H1 (cell line): Measurements from ENCODE around the gene PTCH1. TPM values are rescaled to one million over a fixed set of nuclear protein-coding genes. Genes with fewer than 3 reads are reported as not detected.

ENCODE experiments used
- CTCF ChIA-PET: fragments of 300-600 bp; sonication (Branson Sonifier 250); formaldehyde crosslinking; loops from one replicate; lab custom pipeline; 2021; ENCODE audit not compliant: partially characterized antibody; lab: Charles Lee
- POLR2A ChIA-PET: fragments of 300-600 bp; sonication (Branson Sonifier 250); formaldehyde crosslinking; loops from one replicate; lab custom pipeline; 2021; ENCODE audit warnings: inconsistent platforms; ENCODE audit not compliant: partially characterized antibody; lab: Charles Lee
- DNase-seq, 2 experiments: peaks; one replicate each; pipeline versions ENCODE4 v3.0.0 to v3.0.0-alpha.2; 2010 to 2022; ENCODE audit warnings: low spot score in 2 of 2, low read depth in 1 of 2, mixed read lengths in 1 of 2
- FAIRE-seq: peaks from 2 replicates; lab custom pipeline; 2011; peaks lifted over from hg19 to GRCh38; lab: Jason Lieb, UNC
- H2AFZ ChIP-seq: 2 replicates; pipeline ENCODE4 v1.8.1; 2012; ENCODE audit warnings: low read length, inconsistent platforms
- H2AK5ac ChIP-seq: 2 replicates; pipeline ENCODE4 v1.6.1; 2013; ENCODE audit warnings: low read depth, low read length
- H2BK120ac ChIP-seq: replicated peaks from 2 replicates; pipeline ENCODE3; 2013; ENCODE audit warnings: low read depth, low read length, inconsistent platforms
- H2BK12ac ChIP-seq: 2 replicates; pipeline ENCODE4 v1.6.1; 2013; ENCODE audit warnings: low read depth, low read length
- H2BK15ac ChIP-seq: 2 replicates; pipeline ENCODE4 v1.6.1; 2013; ENCODE audit warnings: low read length
- H2BK20ac ChIP-seq: 2 replicates; pipeline ENCODE4 v1.6.1; 2013; ENCODE audit warnings: low read length
- H2BK5ac ChIP-seq: 2 replicates; pipeline ENCODE4 v1.6.1; 2013; ENCODE audit warnings: low read depth, low read length
- H3K14ac ChIP-seq: 2 replicates; pipeline ENCODE4 v1.6.1; 2013; ENCODE audit warnings: inconsistent platforms; ENCODE audit not compliant: insufficient read length
- H3K18ac ChIP-seq: 2 replicates; pipeline ENCODE4 v1.6.1; 2013; ENCODE audit warnings: low read length; ENCODE audit errors: extremely low read depth
- H3K23ac ChIP-seq: 2 replicates; pipeline ENCODE4 v1.6.1; 2013; ENCODE audit warnings: inconsistent platforms; ENCODE audit not compliant: insufficient read length
- H3K23me2 ChIP-seq: 2 replicates; pipeline ENCODE4 v1.6.1; 2013; ENCODE audit warnings: low read depth, low read length
- H3K27ac ChIP-seq: 2 replicates; pipeline ENCODE4 v1.6.1; 2011; ENCODE audit warnings: low read depth, low read length, inconsistent platforms
- H3K27me3 ChIP-seq, 4 experiments: replicated peaks in 1 of 4; 1 replicate in 1 of 4; 2 replicates in 3 of 4; pipeline versions ENCODE4 v1.6.1 to v1.8.1; 2011 to 2013; ENCODE audit warnings: low read length in 3 of 4, mild to moderate bottlenecking in 3 of 4, inconsistent platforms in 2 of 4, mixed read lengths in 2 of 4, moderate library complexity in 1 of 4; ENCODE audit not compliant: control insufficient read depth in 3 of 4, insufficient read depth in 3 of 4; ENCODE audit errors: extremely low read depth in 1 of 4
- H3K36me3 ChIP-seq, 4 experiments: 2 replicates each; pipeline versions ENCODE4 v1.6.1 to v1.8.1; 2011 to 2013; ENCODE audit warnings: mild to moderate bottlenecking in 4 of 4, low read length in 3 of 4, moderate library complexity in 2 of 4, control low read depth in 1 of 4, inconsistent platforms in 1 of 4; ENCODE audit not compliant: insufficient read depth in 4 of 4, control insufficient read depth in 2 of 4
- H3K4ac ChIP-seq: replicated peaks from 2 replicates; pipeline ENCODE3; 2013; ENCODE audit warnings: low read length, low read depth, mixed read lengths, inconsistent platforms; ENCODE audit not compliant: insufficient read length
- H3K4me1 ChIP-seq, 4 experiments: replicated peaks in 1 of 4; 1 replicate in 1 of 4; 2 replicates in 3 of 4; pipeline versions ENCODE4 v1.6.1 to v1.8.1; 2011 to 2013; ENCODE audit warnings: low read length in 3 of 4, inconsistent platforms in 2 of 4, mixed read lengths in 1 of 4; ENCODE audit not compliant: insufficient read depth in 4 of 4, control insufficient read depth in 3 of 4
- H3K4me2 ChIP-seq, 2 experiments: 2 replicates each; pipeline versions ENCODE4 v1.6.1 to v1.8.1; 2011 to 2013; ENCODE audit warnings: low read depth in 2 of 2, low read length in 2 of 2, control low read depth in 1 of 2, inconsistent platforms in 1 of 2, mild to moderate bottlenecking in 1 of 2; ENCODE audit not compliant: insufficient read depth in 1 of 2
- H3K4me3 ChIP-seq, 4 experiments: fragments of 200-600, 300-600 bp in 1 of 4; sonication (generic), shearing (Covaris generic), sonication (Bioruptor Twin) in 1 of 4; 2 replicates each; pipeline versions ENCODE4 v1.5.1 to v1.8.1; 2011 to 2016; ENCODE audit warnings: low read length in 4 of 4, low read depth in 3 of 4, control low read depth in 2 of 4, inconsistent platforms in 2 of 4, mild to moderate bottlenecking in 2 of 4, mixed read lengths in 1 of 4, moderate library complexity in 1 of 4; ENCODE audit not compliant: insufficient read depth in 2 of 4; ENCODE audit errors: extremely low read depth in 1 of 4
- H3K56ac ChIP-seq: replicated peaks from 2 replicates; pipeline ENCODE3; 2013; ENCODE audit warnings: low read depth, mild to moderate bottlenecking, mixed read lengths, low read length, inconsistent platforms; ENCODE audit not compliant: insufficient read length
- H3K79me1 ChIP-seq: 2 replicates; pipeline ENCODE4 v1.6.1; 2013; ENCODE audit warnings: low read depth, low read length, control low read depth
- H3K79me2 ChIP-seq, 2 experiments: 2 replicates each; pipeline versions ENCODE4 v1.6.1 to v1.8.1; 2012 to 2013; ENCODE audit warnings: low read length in 2 of 2, mild to moderate bottlenecking in 2 of 2, inconsistent platforms in 1 of 2; ENCODE audit not compliant: insufficient read depth in 2 of 2, control insufficient read depth in 1 of 2
- H3K9ac ChIP-seq, 4 experiments: replicated peaks in 1 of 4; 1 replicate in 1 of 4; 2 replicates in 3 of 4; pipeline versions ENCODE4 v1.6.1 to v1.8.1; 2011 to 2013; ENCODE audit warnings: low read depth in 3 of 4, low read length in 3 of 4, control low read depth in 2 of 4, mild to moderate bottlenecking in 2 of 4, moderate library complexity in 2 of 4, inconsistent platforms in 1 of 4; ENCODE audit errors: extremely low read depth in 1 of 4
- H3K9me3 ChIP-seq, 2 experiments: 2 replicates each; pipeline versions ENCODE4 v1.6.1 to v1.8.1; 2012 to 2013; ENCODE audit warnings: mild to moderate bottlenecking in 2 of 2, moderate library complexity in 2 of 2, control low read depth in 1 of 2, inconsistent platforms in 1 of 2, low read depth in 1 of 2, low read length in 1 of 2, mixed read lengths in 1 of 2; ENCODE audit not compliant: insufficient read depth in 2 of 2
- H4K20me1 ChIP-seq, 2 experiments: replicated peaks in 1 of 2; 2 replicates each; pipeline versions ENCODE3 to v1.8.1; 2011 to 2013; ENCODE audit warnings: inconsistent platforms in 2 of 2, low read length in 2 of 2, mild to moderate bottlenecking in 1 of 2; ENCODE audit not compliant: insufficient read depth in 2 of 2, control insufficient read depth in 1 of 2
- H4K5ac ChIP-seq: 2 replicates; pipeline ENCODE4 v1.6.1; 2013; ENCODE audit warnings: low read length, low read depth, mixed read lengths, inconsistent platforms; ENCODE audit not compliant: insufficient read length
- H4K8ac ChIP-seq: 2 replicates; pipeline ENCODE4 v1.8.0; 2013; ENCODE audit warnings: mild to moderate bottlenecking, moderate library complexity, low read length, inconsistent platforms; ENCODE audit not compliant: insufficient read depth; ENCODE audit errors: extremely low read depth
- H4K91ac ChIP-seq: replicated peaks from 2 replicates; pipeline ENCODE3; 2013; ENCODE audit warnings: low read length, mixed read lengths, inconsistent platforms; ENCODE audit not compliant: insufficient read length
- FOSL1 ChIP-seq: IDR thresholded peaks from 2 replicates; pipeline ENCODE4 v1.6.1; 2011; ENCODE audit warnings: mild to moderate bottlenecking, low read depth, low read length, moderate library complexity; ENCODE audit not compliant: insufficient read depth
- WGBS, 2 experiments: shearing (Covaris generic) in 1 of 2; methylation state at CpG; one replicate each; pipeline versions ENCODE4 v1.1.6 to v1.1.7; 2013 to 2015; ENCODE audit warnings: low lambda C conversion rate in 2 of 2, mixed read lengths in 2 of 2, inconsistent platforms in 1 of 2, low coverage in 1 of 2, missing lambda C conversion rate in 1 of 2; ENCODE audit not compliant: insufficient replicate concordance in 2 of 2, insufficient coverage in 1 of 2, insufficient read length in 1 of 2; ENCODE audit errors: extremely low coverage in 1 of 2, missing lambda C conversion rate in 1 of 2; 5-methylcytosine and 5-hydroxymethylcytosine counted together
- polyA plus RNA-seq, 7 experiments: library from polyadenylated mRNA; depleted of rRNA in 3 of 7; stranded (reverse) in 5 of 7; unstranded in 2 of 7; fragments of >200 nt in 5 of 7; fragments of 200-250 nt in 2 of 7; gene quantifications; 1 replicate in 5 of 7; 2 replicates in 1 of 7; 4 replicates in 1 of 7; pipeline versions ENCODE4 v1.2.1 to v1.2.3, GENCODE V29; 2011 to 2013; ENCODE audit warnings: missing spikeins in 2 of 7, mixed read lengths in 2 of 7
- total RNA-seq: library from RNA; stranded (reverse); fragmentation: NEBNext Ultra II Directional; extraction: Animal tissue kit (Norgen Biotek cat#: 25700); gene quantifications from 2 replicates; pipeline ENCODE4 v1.2.1, GENCODE V29; 2021
- TF ChIP-seq, protein P1 (sequence below): IDR thresholded peaks from 2 replicates; pipeline ENCODE4 v1.6.1; 2011; ENCODE audit warnings: low read length, improper control_type of control experiment

The PTCH1 gene
- total and polyA plus RNA-seq, 2 of the 8 experiments (the other 6 are each of a cell fraction or from before 2014, with no cell fraction given), result 6.4 to 34.1 TPM

GRCh38 chr9:95552255-95552654 is 35.5 kb upstream of the PTCH1 start:
- Histone ChIP-seq H3K27me3 (peaks cover 30 to 70% (median 51%) of the 10 kb centered on the region in 4 experiments), H3K23ac (no peak overlapping the region), H3K4me3 (peak overlapping the region in 3 of 4 experiments; percentile 45 to 69 (median 45); a peak in 3 of 8 replicates), H3K79me1 (peaks cover 3% of the 10 kb centered on the region), H2BK12ac (no peak overlapping the region), H3K4me1 (peaks cover 0 to 20% (median 8%) of the 10 kb centered on the region in 4 experiments; a peak in 6 of 7 replicates), H4K20me1 (peaks cover 0 to 4% of the 10 kb centered on the region in 2 experiments), H3K79me2 (0 out of 4 replicates have a peak, but pooled peaks cover 0 to 2% of the 10 kb centered on the region in 2 experiments), H3K23me2 (peaks cover 7% of the 10 kb centered on the region), H2BK20ac (no peak overlapping the region), H2BK5ac (peak overlapping the region; percentile 44; the same call in 1 of the 2 replicates), H3K36me3 (no peaks in the 10 kb centered on the region; a peak in 1 of 8 replicates), H2BK120ac (no peak overlapping the region), H3K27ac (no peak overlapping the region), H2BK15ac (0 out of 2 replicates have a peak overlapping the region, but pooled peaks have one; percentile 29), H2AK5ac (no peak overlapping the region), H2AFZ (no peak overlapping the region), H4K5ac (no peak overlapping the region), H3K9me3 (0 out of 4 replicates have a peak, but pooled peaks cover 0 to 4% of the 10 kb centered on the region in 2 experiments), H3K18ac (peak overlapping the region; percentile 81; the same call in 1 of the 2 replicates), H3K4ac (peak overlapping the region; percentile 80), H3K9ac (no peak overlapping the region), H3K56ac (no peak overlapping the region), H3K4me2 (peak overlapping the region; percentile 93 to 95), H4K91ac (no peak overlapping the region), H4K8ac (no peak overlapping the region), H3K14ac (no peak overlapping the region)
- POLR2A ChIA-PET, result interaction anchor here (0.8 to 1.2 kb wide), 2 partner anchors 35 to 199 kb away, joined by 3 to 4 read pairs; partner anchors contain the start of gene PTCH1
- CTCF ChIA-PET, result interaction anchor here (1.4 to 1.7 kb wide), 3 partner anchors 13 to 175 kb away, joined by 4 to 9 read pairs (median 7); no protein-coding TSS in a partner anchor
- DNase-seq, result peak in 1 of 2 experiments; percentile 56
- WGBS, 2 experiments, result 9% methylated on average over 6 of the region's 6 CpGs; no CpG with 5 or more reads in 1 of the 2 experiments
- FAIRE-seq, result no peak
- no peak for TF ChIP-seq FOSL1
- TF ChIP-seq, protein P1, sequence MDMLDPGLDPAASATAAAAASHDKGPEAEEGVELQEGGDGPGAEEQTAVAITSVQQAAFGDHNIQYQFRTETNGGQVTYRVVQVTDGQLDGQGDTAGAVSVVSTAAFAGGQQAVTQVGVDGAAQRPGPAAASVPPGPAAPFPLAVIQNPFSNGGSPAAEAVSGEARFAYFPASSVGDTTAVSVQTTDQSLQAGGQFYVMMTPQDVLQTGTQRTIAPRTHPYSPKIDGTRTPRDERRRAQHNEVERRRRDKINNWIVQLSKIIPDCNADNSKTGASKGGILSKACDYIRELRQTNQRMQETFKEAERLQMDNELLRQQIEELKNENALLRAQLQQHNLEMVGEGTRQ, result no peak
